Renal cortex interstitium (tissue), 11 donors: ENCODE results near the gene C14orf180. TPM values are rescaled to one million over a fixed set of nuclear protein-coding genes. Genes with fewer than 3 reads are reported as not detected.

ENCODE experiments used
- DNase-seq, 11 donors: peaks; one replicate each; pipeline ENCODE4 v3.0.0-alpha.2; 2013; ENCODE audit warnings: low read depth in 9 of 11, low spot score in 4 of 11; ENCODE audit errors: extremely low read depth in 1 of 11
- polyA plus RNA-seq, 3 donors: library from polyadenylated mRNA; unstranded; fragments of 120-200 nt; gene quantifications; one replicate each; pipeline ENCODE4 v1.2.1, GENCODE V29; 2013; ENCODE audit not compliant: insufficient read length in 3 of 3

Gene C14orf180
- polyA plus RNA-seq, 3 donors, result not detected

DNA sequence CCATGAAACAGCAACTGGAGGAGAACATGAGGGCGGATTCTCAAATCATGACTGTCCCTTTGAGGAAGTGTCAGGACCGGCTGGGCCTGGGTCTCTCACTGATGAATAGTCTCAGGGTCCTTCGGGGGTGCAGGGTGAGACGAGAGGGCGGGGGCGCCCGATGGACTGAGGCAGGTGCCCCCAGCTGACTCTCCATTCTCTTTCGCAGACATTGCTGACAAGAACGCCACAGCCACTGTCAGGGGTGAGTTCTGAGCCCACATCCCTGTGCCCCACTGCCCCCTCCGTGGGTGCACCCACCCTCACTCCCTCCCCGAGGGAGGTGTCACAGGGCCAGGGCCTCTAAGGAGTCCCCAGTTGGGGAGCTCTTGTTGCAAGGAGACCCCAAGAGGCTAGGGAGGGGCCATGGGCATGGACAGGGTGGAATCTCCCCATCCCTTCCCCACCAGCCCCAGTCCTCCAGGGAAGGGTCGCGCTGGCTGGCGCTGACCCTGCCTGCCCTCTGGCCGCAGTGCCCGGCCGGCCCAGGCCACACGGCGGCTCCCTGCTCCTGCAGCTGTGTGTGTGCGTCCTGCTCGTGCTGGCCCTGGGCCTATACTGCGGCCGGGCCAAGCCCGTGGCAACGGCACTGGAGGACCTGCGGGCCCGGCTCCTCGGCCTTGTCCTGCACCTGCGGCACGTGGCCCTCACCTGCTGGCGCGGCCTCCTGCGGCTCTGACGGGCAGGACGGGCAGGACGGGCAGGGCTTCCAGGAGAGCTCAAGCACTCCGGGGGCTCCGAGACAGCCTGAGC, 8.7 kb downstream of the C14orf180 start:
- DNase-seq, result no peak

DNA sequence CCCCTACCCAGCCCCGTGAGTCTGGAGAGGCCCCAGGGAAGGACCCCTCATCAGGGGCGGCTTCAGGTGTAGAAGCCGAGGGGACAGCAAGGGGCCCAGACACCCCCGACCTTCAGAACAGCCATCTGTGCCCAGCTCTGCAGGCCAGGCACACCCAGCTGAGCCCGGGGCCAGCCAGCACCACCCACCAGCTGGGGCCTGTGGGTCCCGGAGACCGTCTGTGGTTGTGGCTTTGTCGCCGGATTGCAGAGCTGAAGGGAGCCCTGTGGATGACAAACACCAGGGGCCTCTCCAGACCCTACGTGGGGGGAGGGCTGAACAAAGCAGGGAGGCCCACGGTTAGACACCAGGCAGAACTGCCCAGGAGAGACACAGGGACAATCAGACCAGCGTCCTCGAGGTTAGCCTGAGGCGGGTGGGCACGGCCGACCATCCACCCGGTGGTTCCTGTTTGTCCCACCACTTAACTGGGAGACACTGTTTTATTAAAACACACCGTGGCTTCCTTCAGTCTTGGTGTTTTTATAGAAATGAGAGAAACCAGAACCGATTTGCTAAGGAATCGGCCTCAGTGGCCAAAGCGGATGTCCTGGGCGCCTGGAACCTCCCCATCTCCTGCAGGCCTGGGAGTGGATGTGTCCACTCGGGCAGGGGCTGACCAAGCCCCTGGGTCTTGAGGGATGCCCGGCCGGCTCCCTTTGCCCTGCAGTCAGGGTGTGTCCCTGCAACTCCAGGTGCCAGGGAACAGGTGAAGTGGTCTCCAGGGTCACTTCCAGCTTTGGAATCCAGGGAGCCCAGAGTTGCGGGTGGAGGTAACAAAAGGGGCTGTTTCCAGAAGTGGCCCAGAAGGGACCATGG, 10.0 kb downstream of the C14orf180 start:
- no peak for DNase-seq

DNA sequence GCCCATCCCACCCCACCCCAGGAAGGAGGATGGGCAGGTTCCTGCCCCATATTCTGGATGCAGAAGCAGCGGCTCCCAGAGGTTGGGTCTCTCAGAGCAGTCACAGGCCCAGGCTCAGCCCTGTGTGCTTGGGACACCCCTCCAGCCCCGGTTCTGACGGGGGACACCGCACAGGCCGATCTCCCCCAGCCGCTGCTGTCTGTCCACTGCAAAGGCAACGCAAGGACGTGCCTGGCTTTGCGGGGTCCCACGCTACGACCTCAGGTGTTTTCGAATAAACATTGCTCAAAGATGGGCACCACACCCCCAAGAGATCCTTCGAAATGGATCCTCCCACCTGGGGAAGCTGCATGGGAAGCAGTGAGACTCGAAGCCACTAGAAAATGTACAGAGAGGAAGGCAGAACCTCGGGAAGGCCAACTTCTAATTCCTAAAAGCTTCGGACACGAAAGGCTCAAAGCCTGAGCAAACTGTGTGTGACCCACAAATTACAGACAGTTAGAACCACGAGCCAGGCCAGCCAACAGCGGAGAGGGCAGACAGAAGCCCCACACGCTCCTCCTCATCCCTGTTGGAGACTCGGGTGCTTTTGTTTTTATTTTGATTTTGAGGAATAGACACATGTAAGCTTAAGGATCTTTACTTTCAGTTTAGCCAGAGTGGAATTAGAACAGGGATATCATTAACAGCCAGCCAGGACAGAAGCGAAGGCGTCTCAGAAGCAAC, 10.8 kb downstream of the C14orf180 start:
- no peak for DNase-seq

DNA sequence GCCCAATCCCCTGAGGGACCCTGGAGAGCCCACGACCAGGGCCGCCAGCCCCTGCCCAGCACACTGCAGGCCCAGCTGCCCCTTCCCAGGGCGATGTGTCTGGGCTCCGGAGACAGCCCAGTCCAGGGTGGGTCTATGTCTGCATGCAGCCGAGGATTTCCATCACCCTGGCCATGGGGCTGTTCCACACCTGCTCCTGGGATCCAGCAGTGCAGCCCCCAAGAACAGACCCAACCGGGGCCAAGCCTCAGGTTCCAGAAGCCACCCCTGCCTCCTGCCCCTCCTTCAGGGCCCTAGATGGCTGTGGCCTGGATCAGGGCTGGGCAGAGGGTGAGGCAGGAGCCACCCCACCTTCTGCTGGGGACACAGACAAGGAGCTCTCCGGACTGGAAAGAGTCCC, 11.5 kb downstream of the C14orf180 start:
- no peak for DNase-seq

DNA sequence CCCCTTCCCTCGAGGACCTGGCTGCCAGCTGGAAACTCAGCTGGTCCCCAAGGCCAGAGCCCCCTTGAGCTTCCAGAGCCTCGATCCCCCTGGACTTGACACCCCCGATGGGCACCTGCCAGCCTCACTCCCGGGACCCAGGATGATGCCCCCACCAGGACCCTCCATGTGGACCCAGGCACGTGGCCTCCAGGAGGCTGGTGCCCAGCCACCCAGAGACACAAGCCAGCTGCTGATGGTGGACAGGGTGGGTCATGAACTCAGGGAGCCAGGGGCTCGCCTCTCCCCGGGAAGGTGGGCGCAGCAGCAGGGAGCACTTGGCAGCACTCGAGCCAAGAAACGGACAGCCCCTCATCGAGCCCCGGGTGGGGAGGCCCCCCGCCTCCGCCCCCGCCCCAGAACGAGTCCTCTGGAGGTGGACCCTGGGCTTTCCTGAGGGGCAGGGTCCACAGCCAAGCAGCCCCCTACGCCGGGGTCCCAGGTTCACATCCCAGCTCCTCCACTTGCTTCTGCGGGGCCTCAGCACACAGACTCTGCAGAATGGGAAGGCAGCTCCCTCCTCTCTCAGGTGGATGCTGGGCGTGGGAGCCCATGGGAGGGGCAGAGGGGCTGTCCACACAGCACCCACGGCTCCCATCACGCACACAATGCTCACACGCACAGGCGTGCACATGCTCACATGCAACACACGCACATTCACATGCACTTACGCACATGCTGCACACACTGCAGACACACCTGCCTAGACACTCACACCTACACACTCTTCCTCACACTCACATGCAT, 12.1 kb downstream of the C14orf180 start:
- no peak for DNase-seq

DNA sequence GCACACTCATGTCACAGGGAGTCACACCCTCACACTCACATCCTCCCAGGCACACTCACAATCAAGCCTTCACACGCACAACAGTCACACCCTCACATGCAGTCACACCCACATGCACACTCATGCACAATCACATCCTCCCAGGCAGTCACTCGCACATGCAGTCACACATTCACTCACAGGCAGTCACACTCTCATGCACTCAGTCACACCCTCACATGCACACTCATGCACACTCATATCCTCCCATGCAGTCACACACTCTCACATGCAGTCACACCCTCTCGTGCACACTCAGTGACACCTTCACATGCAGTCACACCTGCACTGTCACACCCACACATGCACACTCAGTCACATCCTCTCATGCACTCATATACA, 12.7 kb downstream of the C14orf180 start:
- DNase-seq, result no peak

DNA sequence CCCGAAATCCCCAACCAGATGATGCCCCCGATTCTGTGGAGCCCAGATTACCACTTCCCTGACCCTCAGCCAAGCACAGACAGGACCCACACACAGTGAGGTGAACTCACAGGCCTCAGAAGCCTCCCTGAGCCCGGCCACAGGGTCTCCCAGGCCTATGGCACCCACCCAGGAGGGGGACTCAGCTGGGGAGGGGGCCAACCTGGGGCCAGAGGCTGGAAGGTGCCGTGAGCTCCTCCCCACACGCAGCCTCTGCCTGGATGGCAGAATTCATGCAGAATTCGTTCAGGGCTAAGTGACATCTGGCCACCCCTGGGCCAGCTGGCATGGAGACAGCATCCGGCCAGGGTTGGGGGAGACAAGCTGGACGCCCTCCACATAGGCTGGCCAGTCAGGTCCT, 13.2 kb downstream of the C14orf180 start:
- no peak for DNase-seq

DNA sequence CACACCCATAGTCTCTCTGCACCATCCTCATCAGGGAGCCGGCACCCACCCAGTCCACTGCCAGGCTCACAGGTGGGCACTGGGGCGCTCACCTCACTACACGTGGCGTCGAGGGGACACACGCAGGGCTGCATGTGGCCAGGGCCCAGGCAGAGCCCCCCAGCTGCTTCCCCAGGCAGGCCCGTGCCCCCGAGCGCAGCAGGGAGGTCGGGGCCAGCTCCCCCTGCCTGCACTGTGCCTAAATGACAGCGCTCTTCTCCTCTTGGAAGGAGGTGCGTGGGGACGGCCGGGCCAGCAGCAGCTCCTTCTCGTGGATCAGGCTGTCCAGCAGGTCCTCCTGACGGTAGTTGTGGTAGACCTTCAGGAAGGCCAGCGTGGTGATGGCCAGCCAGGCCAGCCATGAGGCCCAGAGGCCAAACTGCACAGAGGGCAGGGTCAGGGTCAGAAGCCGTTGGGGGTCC, 13.7 kb downstream of the C14orf180 start:
- no peak for DNase-seq

DNA sequence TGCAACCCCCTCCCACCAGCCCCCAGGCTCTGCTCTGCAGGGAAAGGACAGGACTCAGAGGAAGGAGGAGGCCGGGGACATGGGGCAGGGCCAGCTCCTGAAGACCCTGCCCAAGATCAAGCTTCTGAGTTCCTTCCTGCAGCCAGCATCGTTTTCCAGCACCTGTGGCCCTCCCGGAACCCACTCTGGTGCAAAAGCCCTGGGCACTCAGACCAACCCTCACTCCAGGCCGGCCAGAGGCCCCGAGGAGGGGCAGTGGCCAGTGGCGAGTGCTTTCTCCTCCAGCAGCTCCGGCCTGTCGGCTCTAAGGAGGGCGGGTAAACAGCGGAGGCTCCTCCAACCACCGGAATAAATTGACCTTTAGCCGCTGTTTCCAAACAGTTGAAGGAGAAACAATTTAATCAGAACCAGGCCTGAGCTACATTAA, 14.2 kb downstream of the C14orf180 start:
- no peak for DNase-seq

DNA sequence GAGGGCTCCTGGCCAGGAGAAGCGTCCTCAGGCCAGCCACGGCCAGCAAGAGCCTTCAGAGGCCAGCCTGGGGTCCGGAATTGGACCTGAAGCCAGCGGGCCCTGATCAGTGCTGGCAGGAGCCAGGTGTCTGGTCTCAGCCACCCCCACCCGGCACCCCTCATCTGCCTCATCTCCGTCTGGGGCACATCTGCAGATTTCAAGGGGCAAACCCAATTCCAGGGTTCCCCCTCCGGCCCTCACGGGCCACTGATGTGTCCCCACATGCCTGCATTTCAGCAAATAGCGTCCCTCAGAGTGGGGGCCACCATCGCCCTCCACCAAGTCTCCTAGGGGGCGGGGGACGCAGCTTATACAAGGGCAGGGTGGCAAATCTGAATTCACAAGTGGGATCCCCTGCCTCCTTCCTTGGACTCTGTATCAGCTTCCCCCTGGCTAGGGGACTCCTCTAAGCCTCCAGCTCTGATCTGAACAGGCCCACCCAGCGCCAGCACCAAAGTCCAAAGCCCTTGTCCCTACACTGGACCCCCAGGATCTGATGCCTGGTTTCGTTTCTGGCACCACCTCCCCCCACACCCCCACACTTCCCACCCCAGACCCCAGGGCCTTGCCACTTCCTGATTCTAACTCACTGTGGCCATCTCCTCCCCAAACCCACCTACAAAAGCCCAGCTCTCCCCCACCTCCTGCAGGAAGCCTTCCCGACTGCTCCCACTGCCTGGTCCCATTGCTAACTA, 14.9 kb downstream of the C14orf180 start:
- no peak for DNase-seq

DNA sequence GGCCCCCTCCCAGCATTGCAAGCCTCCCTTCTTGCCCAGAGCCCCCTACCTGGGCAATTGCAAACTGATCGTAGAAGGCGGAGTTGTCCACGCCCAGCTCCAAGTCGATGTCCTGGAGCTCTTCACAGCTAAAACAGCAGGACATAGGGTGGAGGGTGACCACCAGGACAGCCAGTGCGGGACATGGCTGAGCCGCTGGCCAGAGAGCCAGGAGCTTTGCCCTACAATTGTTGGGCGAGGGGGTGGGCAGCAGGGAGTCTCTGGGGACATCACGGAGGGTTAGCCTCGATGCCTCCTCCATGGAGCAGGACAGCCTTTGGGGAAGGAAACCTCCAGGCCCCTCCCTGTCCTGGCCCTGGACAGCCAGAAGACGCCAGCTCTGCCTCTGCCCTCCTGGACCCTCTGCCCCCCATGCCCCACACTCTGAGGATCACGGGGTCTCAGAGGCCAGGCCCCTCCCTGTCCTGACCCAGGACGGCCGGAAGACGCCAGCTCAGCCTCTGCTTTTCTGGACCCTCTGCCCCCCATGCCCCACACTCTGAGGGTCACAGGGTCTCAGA, 15.6 kb downstream of the C14orf180 start:
- no peak for DNase-seq

DNA sequence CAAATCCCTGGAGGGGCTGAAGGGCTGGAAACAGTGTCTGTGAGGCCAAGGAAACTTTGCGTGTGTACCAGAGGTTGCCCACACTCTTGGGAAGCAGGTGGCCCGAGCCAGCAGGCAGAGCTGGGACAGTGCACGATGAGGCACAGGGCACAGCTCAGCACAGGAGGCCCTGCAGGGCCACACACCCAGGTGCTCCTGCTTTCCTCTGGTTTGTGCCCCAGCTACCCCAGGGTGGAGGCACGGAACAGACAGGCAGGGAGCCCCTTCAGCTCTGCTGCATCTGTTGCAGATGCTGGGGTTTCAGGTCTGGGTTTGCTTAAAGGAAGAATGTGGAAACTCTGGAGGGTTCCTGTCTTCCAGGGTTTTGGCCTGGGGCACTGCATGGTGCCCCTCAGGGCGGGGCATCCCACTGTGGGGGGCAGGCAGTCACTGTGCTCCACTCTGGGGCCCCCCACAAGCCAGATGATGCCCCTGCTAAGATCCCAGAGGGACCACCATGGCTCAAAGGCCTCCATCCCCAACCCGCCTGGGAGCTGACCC, 16.4 kb downstream of the C14orf180 start:
- DNase-seq, result no peak

DNA sequence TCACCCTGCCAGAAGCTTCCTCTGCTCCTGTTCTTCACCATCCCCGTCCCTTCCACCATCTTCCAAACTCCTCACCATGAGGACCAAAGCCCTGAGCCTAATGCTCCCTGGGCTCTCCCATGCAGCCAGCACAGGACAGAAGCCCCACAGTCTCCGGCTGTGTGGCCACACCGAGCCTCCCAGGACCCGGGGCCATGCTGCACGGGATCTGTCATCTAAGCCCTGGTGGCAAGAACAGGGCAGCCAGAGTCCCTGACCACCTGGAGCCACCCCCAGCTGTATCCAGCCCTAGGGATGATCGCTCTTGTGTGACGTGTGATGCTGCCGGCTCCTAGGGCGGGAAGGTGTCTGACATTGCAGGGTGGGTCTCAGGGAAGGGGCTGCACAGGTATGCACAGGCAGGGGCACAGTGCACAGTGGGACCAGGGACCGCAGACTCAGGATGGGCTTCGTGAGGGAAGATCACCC, 16.9 kb downstream of the C14orf180 start:
- DNase-seq, result no peak

DNA sequence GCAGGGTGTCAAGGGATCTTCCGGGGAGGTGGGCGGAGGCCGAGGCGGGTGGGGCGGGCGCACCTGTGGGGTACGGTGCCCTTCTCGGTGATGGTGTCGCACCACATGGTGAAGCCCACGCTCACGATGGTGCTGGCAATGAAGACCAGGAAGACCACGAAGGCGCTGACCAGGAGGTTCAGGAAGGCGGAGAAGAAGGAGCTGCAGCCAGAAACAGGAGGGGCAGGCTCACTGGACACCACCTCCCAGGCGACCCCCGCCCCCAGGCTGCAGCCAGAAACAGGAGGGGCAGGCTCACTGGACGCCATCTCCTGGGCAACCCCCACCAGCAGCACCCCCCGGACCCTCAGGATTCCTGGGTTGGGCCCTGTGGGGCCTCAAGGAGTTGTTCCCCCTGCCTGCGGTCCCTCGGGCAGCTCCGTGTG, 17.4 kb downstream of the C14orf180 start:
- DNase-seq, result no peak

DNA sequence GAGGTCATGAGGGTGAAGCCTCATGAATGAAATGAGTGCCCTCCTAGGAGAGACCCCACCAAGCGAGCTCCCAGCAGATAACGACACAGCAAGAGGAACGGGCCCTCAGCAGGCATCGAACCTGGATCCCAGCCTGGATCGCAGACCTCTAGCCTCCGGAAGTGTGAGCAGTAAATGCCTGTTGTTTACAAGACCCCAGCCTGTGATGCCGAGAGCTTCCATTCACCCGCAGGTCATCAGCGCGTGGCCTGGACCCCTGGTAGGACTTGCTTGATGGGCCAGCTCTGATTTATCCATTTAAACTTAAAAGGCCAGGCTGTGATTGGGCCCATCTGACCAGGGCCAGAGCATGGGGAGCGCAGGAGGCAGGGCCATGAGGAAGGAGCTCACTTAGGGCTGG, 18.0 kb downstream of the C14orf180 start:
- no peak for DNase-seq

DNA sequence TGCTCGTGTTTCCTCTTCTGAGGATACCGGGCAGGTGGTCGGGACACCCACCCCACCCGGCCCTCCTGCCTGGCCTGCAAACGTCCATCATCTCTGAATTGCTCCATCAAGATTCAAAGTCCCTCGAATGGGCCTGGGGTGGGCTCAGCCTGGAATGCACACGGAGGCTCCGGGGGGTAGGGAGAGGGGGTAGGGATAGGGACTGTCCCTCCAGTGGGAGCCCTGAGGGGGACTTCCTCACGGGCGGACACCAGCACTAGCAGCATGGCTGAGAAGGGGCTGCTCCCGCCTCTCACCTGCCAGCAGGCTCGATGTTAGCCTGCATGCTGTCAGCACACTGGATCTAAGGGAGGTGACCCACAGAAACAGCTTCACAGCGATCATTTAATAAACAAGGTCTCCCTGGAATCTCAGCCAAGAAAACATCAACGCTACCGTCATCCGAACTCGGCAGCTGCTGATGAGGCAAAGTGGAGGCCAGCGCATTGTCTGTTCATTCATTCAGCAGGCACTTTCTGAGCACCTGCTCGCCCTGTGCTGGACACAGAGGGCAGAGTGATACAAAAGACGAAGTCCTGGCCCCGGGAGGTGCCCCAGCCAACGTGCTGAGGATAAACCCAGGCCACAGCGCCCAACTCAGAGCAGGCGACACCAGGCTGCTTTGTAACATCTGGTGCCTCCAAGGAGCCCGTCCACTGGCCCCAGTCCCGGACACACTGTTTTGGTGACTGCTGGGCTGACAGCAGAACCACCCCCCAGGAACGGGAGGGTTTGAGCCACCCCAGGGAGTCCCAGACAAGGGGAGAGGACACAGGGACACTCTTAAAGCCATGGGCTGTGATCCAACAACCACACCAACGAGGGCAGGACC, 18.7 kb downstream of the C14orf180 start:
- DNase-seq, result no peak

DNA sequence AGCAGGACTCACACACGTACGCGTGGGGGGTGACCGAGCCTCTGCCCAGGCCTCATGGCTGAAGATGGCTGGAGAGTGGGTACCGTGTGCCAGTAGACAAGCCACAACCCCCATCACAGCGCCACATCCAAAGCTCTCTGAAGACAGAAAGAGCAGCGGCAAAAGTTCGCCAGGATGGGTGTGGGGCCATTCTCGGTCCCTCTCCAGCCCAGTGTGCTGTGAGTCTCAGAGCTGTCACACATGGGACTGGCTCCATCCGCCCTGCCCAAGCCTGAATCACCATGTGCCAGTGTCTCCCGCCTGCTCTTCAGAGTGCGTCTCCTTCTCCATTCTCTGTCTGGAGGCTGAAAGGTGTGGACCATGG, 19.3 kb downstream of the C14orf180 start:
- no peak for DNase-seq
